HepG2 (cell line): ENCODE results near the gene SNAI3. TPM values are rescaled to one million over a fixed set of nuclear protein-coding genes. Genes with fewer than 3 reads are reported as not detected.

Experiments used
- ARNTL ChIP-seq: sonication (generic); formaldehyde crosslinking; IDR thresholded peaks from 2 replicates; pipeline ENCODE4 v1.4.0; 2020; ENCODE audit warnings: mild to moderate bottlenecking, missing genetic modification reagents
- BRCA1 ChIP-seq: sonication (generic); formaldehyde crosslinking; IDR thresholded peaks from 2 replicates; pipeline ENCODE4 v1.4.0; 2020; ENCODE audit warnings: missing genetic modification reagents
- GLI4 ChIP-seq: sonication (generic); formaldehyde crosslinking; IDR thresholded peaks from 2 replicates; pipeline ENCODE4 v1.5.1; 2020; ENCODE audit warnings: missing genetic modification reagents, mild to moderate bottlenecking, moderate library complexity, borderline replicate concordance
- GPN1 ChIP-seq: sonication (generic); formaldehyde crosslinking; IDR thresholded peaks from 2 replicates; pipeline ENCODE4 v1.5.1; 2020; ENCODE audit warnings: missing genetic modification reagents, borderline replicate concordance
- HMG20A ChIP-seq: IDR thresholded peaks from 2 replicates; pipeline ENCODE4 v1.6.1; 2016; ENCODE audit warnings: borderline replicate concordance
- JUN ChIP-seq: sonication (generic); formaldehyde crosslinking; IDR thresholded peaks from 2 replicates; pipeline ENCODE4 v1.4.0; 2020; ENCODE audit warnings: mild to moderate bottlenecking, missing genetic modification reagents
- KDM5B ChIP-seq: sonication (generic); formaldehyde crosslinking; IDR thresholded peaks from 2 replicates; pipeline ENCODE4 v1.4.0; 2020; ENCODE audit warnings: missing genetic modification reagents, mild to moderate bottlenecking, borderline replicate concordance
- KLF9 ChIP-seq: IDR thresholded peaks from 2 replicates; pipeline ENCODE4 v1.6.1; 2016; ENCODE audit warnings: low read depth
- MAFK ChIP-seq, 2 experiments: IDR thresholded peaks in 1 of 2; conservative IDR thresholded peaks in 1 of 2; 2 replicates each; pipeline ENCODE4 v1.6.1; 2011; ENCODE audit warnings: improper control_type of control experiment in 2 of 2, low read length in 2 of 2
- MTF2 ChIP-seq: sonication (generic); formaldehyde crosslinking; IDR thresholded peaks from 2 replicates; pipeline ENCODE4 v1.5.0; 2020; ENCODE audit warnings: missing genetic modification reagents, borderline replicate concordance
- PAF1 ChIP-seq: IDR thresholded peaks from 2 replicates; pipeline ENCODE4 v1.6.1; 2016; ENCODE audit warnings: missing genetic modification reagents, missing compliant biosample characterization
- PCBP2 ChIP-seq: fragments of 200-400 bp; formaldehyde crosslinking; optimal IDR thresholded peaks from 2 replicates; pipeline ENCODE3; 2018; ENCODE audit warnings: low read length, low read depth; ENCODE audit not compliant: poor library complexity, severe bottlenecking
- ZFAT ChIP-seq: sonication (generic); formaldehyde crosslinking; conservative IDR thresholded peaks from 2 replicates; pipeline ENCODE4 v1.8.1; 2023; ENCODE audit warnings: missing genetic modification reagents, inconsistent platforms
- ZMYM2 ChIP-seq: sonication (generic); formaldehyde crosslinking; IDR thresholded peaks from 2 replicates; pipeline ENCODE4 v1.8.0; 2022; ENCODE audit warnings: mild to moderate bottlenecking, missing genetic modification reagents
- ZNF225 ChIP-seq: sonication (generic); formaldehyde crosslinking; IDR thresholded peaks from 2 replicates; pipeline ENCODE4 v1.4.0; 2020; ENCODE audit warnings: mild to moderate bottlenecking, missing genetic modification reagents
- ZNF569 ChIP-seq: sonication (generic); formaldehyde crosslinking; IDR thresholded peaks from 2 replicates; pipeline ENCODE4 v1.5.0; 2020; ENCODE audit warnings: mild to moderate bottlenecking, missing genetic modification reagents, moderate library complexity, borderline replicate concordance
- ZNF878 ChIP-seq: sonication (generic); formaldehyde crosslinking; IDR thresholded peaks from 2 replicates; pipeline ENCODE4 v1.8.1; 2023; ENCODE audit warnings: mild to moderate bottlenecking, missing genetic modification reagents, moderate library complexity
- polyA plus RNA-seq, 8 experiments: library from polyadenylated mRNA; depleted of rRNA in 3 of 8; stranded (reverse) in 7 of 8; unstranded in 1 of 8; fragments of >200 nt; fragmentation: Illumina TruSeq in 4 of 8; extraction: Trizol in 4 of 8; gene quantifications; 2 replicates each; pipeline versions ENCODE4 v1.2.1 to v1.2.3, GENCODE V29; 2011 to 2016; ENCODE audit warnings: low read depth in 4 of 8, missing spikeins in 1 of 8, mixed read lengths in 1 of 8; ENCODE audit not compliant: insufficient read depth in 1 of 8
- total RNA-seq, 5 experiments: library from RNA; depleted of rRNA; stranded (reverse); fragments of >200 nt; fragmentation: Illumina TruSeq; extraction: Trizol; gene quantifications; 2 replicates each; pipeline ENCODE4 v1.2.3, GENCODE V29; 2016; ENCODE audit warnings: low read depth in 1 of 5
- TF ChIP-seq, protein P1 (sequence below): IDR thresholded peaks from 2 replicates; pipeline ENCODE4 v1.6.1; 2016
- TF ChIP-seq, protein P2 (sequence below): sonication (generic); formaldehyde crosslinking; IDR thresholded peaks from 2 replicates; pipeline ENCODE4 v1.8.1; 2022; ENCODE audit warnings: low read depth, mild to moderate bottlenecking, missing genetic modification reagents
- TF ChIP-seq, protein P3 (sequence below): sonication (generic); formaldehyde crosslinking; IDR thresholded peaks from 2 replicates; pipeline ENCODE4 v1.4.0; 2020; ENCODE audit warnings: missing genetic modification reagents
- TF ChIP-seq, protein P4 (sequence below): conservative IDR thresholded peaks from 2 replicates; pipeline ENCODE4 v1.6.1; 2018; ENCODE audit warnings: missing genetic modification reagents
- TF ChIP-seq, protein P5 (sequence below): sonication (generic); formaldehyde crosslinking; IDR thresholded peaks from 2 replicates; pipeline ENCODE4 v1.8.0; 2022; ENCODE audit warnings: missing genetic modification reagents, mild to moderate bottlenecking, inconsistent platforms, borderline replicate concordance

Gene SNAI3
- total and polyA plus RNA-seq, 2 of the 13 experiments (the other 11 are each of a cell fraction or from before 2014, with no cell fraction given), result 0.09 to 0.18 TPM

DNA sequence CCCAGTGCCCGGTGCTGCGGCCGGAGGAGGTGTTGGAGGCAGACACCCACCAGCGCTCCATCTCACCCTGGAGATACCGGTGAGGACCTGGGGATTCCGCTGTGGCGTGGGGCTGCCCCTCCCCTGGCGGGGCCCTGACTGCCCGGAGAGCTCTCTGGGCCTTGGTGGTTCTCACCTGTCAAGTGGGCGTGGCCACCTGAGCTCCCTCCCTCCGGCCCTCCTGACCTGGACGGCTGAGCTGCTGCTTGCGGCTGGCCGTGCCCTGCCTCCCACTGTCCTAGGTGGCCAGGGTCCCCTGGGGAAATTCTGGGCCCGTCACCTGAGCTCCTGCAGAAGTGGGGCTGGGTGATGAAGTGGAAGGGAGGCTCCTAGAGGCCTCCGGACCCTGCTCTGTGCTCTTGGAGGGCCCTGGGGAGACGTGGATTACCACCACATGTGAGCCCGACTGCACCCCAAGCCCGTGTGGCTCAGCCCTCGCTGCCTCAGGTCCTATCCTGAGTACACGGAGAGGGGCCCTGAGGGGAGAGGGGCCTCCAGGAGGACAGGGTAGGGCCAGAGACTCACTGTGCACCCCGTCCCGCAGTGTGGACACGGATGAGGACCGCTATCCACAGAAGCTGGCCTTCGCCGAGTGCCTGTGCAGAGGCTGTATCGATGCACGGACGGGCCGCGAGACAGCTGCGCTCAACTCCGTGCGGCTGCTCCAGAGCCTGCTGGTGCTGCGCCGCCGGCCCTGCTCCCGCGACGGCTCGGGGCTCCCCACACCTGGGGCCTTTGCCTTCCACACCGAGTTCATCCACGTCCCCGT is 46.9 kb downstream of the SNAI3 start (continued):
- TF ChIP-seq ZFAT (CRISPR knock-in tag), result no peak
- TF ChIP-seq PCBP2, result no peak
- TF ChIP-seq GLI4 (CRISPR knock-in tag), result no peak
- TF ChIP-seq KLF9, result no peak
- TF ChIP-seq GPN1 (CRISPR knock-in tag), result no peak
- TF ChIP-seq, protein P1, sequence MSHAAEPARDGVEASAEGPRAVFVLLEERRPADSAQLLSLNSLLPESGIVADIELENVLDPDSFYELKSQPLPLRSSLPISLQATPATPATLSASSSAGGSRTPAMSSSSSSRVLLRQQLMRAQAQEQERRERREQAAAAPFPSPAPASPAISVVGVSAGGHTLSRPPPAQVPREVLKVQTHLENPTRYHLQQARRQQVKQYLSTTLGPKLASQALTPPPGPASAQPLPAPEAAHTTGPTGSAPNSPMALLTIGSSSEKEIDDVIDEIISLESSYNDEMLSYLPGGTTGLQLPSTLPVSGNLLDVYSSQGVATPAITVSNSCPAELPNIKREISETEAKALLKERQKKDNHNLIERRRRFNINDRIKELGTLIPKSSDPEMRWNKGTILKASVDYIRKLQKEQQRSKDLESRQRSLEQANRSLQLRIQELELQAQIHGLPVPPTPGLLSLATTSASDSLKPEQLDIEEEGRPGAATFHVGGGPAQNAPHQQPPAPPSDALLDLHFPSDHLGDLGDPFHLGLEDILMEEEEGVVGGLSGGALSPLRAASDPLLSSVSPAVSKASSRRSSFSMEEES (CRISPR knock-in tag), result no peak
- TF ChIP-seq MTF2 (CRISPR knock-in tag), result peak; percentile 90; the same call in 1 of the 2 replicates
- TF ChIP-seq, protein P2, sequence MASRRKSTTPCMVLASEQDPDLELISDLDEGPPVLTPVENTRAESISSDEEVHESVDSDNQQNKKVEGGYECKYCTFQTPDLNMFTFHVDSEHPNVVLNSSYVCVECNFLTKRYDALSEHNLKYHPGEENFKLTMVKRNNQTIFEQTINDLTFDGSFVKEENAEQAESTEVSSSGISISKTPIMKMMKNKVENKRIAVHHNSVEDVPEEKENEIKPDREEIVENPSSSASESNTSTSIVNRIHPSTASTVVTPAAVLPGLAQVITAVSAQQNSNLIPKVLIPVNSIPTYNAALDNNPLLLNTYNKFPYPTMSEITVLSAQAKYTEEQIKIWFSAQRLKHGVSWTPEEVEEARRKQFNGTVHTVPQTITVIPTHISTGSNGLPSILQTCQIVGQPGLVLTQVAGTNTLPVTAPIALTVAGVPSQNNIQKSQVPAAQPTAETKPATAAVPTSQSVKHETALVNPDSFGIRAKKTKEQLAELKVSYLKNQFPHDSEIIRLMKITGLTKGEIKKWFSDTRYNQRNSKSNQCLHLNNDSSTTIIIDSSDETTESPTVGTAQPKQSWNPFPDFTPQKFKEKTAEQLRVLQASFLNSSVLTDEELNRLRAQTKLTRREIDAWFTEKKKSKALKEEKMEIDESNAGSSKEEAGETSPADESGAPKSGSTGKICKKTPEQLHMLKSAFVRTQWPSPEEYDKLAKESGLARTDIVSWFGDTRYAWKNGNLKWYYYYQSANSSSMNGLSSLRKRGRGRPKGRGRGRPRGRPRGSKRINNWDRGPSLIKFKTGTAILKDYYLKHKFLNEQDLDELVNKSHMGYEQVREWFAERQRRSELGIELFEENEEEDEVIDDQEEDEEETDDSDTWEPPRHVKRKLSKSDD (CRISPR knock-in tag), result peak; percentile 18; the same call in 1 of the 2 replicates
- no peak for TF ChIP-seq ZNF878 (CRISPR knock-in tag)
- no peak for TF ChIP-seq BRCA1 (CRISPR knock-in tag)
- no peak for TF ChIP-seq MAFK (conservative IDR thresholded peaks at IDR 0.05 in 1 of 2, IDR thresholded peaks at IDR 0.05 in 1 of 2; ENCODE audit: low read length in 2 of 2)
- no peak for TF ChIP-seq ARNTL
- no peak for TF ChIP-seq PAF1 (CRISPR knock-in tag)
- TF ChIP-seq ZNF225 (CRISPR knock-in tag), result no peak
- TF ChIP-seq, protein P3, sequence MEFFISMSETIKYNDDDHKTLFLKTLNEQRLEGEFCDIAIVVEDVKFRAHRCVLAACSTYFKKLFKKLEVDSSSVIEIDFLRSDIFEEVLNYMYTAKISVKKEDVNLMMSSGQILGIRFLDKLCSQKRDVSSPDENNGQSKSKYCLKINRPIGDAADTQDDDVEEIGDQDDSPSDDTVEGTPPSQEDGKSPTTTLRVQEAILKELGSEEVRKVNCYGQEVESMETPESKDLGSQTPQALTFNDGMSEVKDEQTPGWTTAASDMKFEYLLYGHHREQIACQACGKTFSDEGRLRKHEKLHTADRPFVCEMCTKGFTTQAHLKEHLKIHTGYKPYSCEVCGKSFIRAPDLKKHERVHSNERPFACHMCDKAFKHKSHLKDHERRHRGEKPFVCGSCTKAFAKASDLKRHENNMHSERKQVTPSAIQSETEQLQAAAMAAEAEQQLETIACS (CRISPR knock-in tag), result no peak
- TF ChIP-seq, protein P4, sequence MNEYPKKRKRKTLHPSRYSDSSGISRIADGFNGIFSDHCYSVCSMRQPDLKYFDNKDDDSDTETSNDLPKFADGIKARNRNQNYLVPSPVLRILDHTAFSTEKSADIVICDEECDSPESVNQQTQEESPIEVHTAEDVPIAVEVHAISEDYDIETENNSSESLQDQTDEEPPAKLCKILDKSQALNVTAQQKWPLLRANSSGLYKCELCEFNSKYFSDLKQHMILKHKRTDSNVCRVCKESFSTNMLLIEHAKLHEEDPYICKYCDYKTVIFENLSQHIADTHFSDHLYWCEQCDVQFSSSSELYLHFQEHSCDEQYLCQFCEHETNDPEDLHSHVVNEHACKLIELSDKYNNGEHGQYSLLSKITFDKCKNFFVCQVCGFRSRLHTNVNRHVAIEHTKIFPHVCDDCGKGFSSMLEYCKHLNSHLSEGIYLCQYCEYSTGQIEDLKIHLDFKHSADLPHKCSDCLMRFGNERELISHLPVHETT, result no peak
- 0 out of 2 replicates have a peak, but pooled peaks have one; percentile 15 for TF ChIP-seq KDM5B
- TF ChIP-seq HMG20A, result no peak
- TF ChIP-seq, protein P5, sequence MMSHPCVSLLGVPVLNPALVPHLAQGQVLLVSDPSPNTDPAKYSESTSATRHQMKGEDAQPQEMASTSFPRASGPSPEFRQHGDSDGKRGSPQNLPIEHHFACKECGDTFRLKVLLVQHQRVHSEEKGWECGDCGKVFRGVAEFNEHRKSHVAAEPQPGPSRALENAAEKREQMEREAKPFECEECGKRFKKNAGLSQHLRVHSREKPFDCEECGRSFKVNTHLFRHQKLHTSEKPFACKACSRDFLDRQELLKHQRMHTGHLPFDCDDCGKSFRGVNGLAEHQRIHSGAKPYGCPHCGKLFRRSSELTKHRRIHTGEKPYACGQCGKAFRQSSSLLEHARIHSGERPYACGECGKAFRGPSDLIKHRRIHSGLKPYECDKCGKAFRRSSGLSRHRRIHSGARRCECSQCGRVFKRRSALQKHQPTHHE (CRISPR knock-in tag), result no peak
- TF ChIP-seq ZMYM2 (CRISPR knock-in tag), result no peak
- no peak for TF ChIP-seq JUN (CRISPR knock-in tag)
- no peak for TF ChIP-seq ZNF569 (CRISPR knock-in tag)
